ENCODE data around the gene CCT5. TPM values are rescaled to one million over a fixed set of nuclear protein-coding genes. Genes with fewer than 3 reads are reported as not detected.

The CCT5 gene
- total RNA-seq, 3 donors from 2014 or later = 120 to 155 (median 122) TPM

DNA sequence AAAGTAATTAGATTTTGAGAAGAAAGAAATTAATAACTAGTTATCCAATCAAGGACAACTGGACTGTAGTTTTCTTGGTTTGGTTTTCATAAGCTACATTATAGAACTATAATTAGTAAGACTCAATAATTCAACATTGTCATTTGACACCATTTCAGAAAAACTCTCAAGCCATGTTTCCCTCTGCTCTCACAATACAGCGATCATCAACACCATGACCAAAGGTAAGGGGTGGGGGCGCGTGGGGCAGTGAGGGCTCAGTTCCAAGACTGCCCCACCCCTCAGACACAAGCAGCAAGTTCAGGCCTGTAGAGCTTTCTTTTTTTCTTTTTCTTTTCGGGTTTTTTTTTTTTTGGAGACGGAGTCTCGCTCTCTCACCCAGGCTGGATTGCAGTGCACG is 51.2 kb downstream of the CCT5 start:
- DNase-seq (peak; percentile 65 to 78 (median 75)), ATAC-seq (peak; percentile 55)
- Histone ChIP-seq H3K4me3 (no peak overlapping the region), H3K4me1 (ENCODE audit: low read depth) (peaks cover 31% of the 10 kb centered on the region), H3K36me3 (ENCODE audit: low read depth) (no peaks in the 10 kb centered on the region), H3K9me3 (no peaks in the 10 kb centered on the region)
- TF ChIP-seq, protein P1, sequence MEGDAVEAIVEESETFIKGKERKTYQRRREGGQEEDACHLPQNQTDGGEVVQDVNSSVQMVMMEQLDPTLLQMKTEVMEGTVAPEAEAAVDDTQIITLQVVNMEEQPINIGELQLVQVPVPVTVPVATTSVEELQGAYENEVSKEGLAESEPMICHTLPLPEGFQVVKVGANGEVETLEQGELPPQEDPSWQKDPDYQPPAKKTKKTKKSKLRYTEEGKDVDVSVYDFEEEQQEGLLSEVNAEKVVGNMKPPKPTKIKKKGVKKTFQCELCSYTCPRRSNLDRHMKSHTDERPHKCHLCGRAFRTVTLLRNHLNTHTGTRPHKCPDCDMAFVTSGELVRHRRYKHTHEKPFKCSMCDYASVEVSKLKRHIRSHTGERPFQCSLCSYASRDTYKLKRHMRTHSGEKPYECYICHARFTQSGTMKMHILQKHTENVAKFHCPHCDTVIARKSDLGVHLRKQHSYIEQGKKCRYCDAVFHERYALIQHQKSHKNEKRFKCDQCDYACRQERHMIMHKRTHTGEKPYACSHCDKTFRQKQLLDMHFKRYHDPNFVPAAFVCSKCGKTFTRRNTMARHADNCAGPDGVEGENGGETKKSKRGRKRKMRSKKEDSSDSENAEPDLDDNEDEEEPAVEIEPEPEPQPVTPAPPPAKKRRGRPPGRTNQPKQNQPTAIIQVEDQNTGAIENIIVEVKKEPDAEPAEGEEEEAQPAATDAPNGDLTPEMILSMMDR (IDR thresholded peaks at IDR 0.05) = no peak
- intact Hi-C loops (cut with DNase I, micrococcal nuclease) = no loop called here

DNA sequence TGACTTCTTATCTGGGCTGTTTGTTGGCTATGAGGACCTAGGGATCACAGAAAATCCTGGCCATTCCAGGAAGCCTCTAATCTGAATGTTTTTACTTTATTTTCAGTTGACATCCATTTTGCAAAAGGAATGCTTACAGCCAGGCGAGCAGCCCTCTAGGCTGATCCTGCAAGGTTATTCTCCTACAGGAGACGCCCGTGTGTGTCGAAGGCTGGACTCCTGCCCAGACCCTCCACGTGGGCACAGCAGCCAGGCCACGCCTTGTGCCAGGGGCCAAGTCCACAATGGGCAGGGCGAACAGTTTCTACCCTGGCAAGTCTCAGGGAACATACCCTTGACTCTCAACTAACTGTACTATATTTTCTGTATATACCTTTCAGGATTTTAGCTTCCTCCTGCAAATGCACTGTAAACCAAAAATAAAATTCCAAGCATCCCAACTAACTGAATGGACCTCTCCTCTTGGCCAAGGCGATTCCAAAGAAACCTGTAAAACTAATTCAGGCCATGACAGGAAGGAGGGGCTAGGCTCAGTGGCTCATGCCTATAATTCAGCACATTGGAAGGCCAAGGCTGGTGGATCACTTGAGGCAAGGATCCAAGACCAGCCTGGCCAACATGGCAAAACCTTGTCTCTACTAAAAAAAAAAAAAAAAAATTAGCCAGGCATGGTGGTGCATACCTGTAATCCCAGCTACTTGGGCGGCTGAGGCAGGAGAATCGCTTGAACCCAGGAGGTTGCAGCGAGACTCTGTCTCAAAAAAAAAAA is 51.9 kb downstream of the CCT5 start:
- intact Hi-C loops (cut with DNase I, micrococcal nuclease) = no loop called here
- ATAC-seq = peak; percentile 95
- no peaks in the 10 kb centered on the region for H3K9me3 ChIP-seq
- no peaks in the 10 kb centered on the region for H3K36me3 ChIP-seq (ENCODE audit: low read depth)
- peaks cover 34% of the 10 kb centered on the region for H3K4me1 ChIP-seq (ENCODE audit: low read depth)
- TF ChIP-seq, protein P1 (IDR thresholded peaks at IDR 0.05) = no peak
- DNase-seq = peak; percentile 95 to 98 (median 96)
- H3K4me3 ChIP-seq = no peak overlapping the region

DNA sequence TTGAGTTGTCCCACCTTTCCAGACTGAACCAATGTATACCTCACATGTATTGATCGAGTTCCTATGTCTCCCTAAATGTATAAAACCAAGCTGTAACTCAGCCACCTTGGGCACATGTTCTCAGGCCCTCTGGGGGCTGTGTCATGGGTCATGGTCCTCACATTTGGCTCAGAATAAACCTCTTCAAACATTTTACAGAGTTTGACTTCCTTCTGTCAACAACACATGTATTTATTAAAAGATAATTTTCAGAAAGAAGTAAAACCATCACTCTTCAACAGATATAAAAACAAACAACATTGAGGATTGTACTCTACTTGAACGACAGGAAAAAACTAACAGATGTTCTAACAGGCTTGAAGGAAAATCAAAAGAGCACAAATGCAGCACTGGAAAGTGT is 53.1 kb downstream of the CCT5 start:
- no peaks in the 10 kb centered on the region for H3K9me3 ChIP-seq
- no peak for DNase-seq
- TF ChIP-seq, protein P1 (IDR thresholded peaks at IDR 0.05) = no peak
- ATAC-seq = no peak
- no peak overlapping the region for H3K4me3 ChIP-seq
- no peaks in the 10 kb centered on the region for H3K36me3 ChIP-seq (ENCODE audit: low read depth)
- peaks cover 34% of the 10 kb centered on the region for H3K4me1 ChIP-seq (ENCODE audit: low read depth)
- intact Hi-C loops (cut with DNase I, micrococcal nuclease) = no loop called here

DNA sequence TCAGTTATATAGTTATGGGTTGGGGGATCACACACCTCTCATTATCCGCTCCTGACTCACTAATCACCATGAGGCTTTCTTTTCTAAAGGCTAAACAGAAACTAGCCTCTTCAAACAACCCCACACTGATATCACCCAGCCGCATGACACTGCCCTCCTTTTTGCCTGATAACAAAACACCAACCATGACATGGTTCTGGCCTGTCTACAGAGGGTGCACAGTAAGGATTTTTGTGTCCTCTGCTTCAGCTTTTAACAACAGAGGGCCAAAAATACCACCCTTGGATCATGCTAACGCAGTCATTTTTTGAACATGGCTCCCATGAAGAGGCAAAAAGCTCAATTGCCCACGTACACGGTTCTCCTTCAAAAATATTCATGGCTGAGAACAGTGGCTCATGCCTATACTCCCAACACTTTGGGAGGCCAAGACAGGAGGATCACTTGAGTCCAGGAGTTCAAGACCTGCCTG is 53.7 kb downstream of the CCT5 start:
- intact Hi-C loops (cut with DNase I, micrococcal nuclease) = no loop called here
- no peak overlapping the region for H3K4me3 ChIP-seq
- no peak for ATAC-seq
- H3K4me1 ChIP-seq (ENCODE audit: low read depth) = peaks cover 34% of the 10 kb centered on the region
- H3K9me3 ChIP-seq = no peaks in the 10 kb centered on the region
- no peaks in the 10 kb centered on the region for H3K36me3 ChIP-seq (ENCODE audit: low read depth)
- DNase-seq = no peak
- TF ChIP-seq, protein P1 (IDR thresholded peaks at IDR 0.05) = no peak

DNA sequence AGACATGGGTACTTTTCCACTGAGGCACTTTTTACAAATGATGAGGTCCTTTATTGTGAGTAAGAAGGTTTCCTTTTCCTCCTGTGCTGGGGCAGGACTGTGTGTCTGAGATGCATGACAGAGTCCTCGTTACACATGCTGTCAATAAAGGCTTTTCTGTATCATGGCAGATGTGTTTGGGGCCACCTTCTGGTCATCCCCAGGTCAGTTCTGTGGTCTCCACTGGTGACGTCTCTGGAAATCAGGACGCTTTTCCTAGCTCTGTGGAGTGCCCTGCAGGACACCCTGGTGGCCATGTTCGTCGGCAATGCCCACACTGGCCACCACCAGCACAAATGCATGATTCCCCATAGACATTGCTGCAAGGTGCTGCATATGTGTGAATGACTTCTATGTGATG is 54.9 kb downstream of the CCT5 start:
- DNase-seq (no peak), ATAC-seq (no peak)
- intact Hi-C loops (cut with DNase I, micrococcal nuclease) = no loop called here
- Histone ChIP-seq H3K36me3 (ENCODE audit: low read depth) (no peaks in the 10 kb centered on the region), H3K9me3 (no peaks in the 10 kb centered on the region), H3K4me3 (no peak overlapping the region), H3K4me1 (ENCODE audit: low read depth) (peaks cover 34% of the 10 kb centered on the region)
- TF ChIP-seq, protein P1 (IDR thresholded peaks at IDR 0.05) = no peak

All from mucosa of descending colon (tissue), 3 donors.